Measurements from ENCODE around the gene PTPN21.

DNA sequence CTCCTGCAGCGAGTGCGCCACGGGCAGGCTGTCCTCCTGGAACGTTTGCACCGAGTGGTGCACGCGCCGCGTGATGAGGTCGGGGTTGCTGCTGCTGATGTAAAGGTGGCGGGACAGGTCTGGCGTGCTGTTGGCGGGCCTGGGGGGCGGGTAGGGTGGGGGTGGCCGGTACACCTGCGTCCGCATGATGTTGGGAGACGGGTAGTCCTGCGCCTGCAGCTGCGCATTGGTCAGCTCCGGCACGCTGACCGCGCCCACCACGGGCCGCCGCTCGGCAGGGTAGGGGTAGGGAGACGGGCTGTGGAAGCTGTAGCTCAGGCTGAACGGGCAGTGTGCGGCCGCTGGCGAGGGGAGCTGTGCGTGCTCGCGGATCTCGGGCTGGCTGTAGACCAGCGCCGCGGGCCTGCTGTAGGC, 75.2 kb downstream of the PTPN21 start:
- TF ChIP-seq, protein P1, sequence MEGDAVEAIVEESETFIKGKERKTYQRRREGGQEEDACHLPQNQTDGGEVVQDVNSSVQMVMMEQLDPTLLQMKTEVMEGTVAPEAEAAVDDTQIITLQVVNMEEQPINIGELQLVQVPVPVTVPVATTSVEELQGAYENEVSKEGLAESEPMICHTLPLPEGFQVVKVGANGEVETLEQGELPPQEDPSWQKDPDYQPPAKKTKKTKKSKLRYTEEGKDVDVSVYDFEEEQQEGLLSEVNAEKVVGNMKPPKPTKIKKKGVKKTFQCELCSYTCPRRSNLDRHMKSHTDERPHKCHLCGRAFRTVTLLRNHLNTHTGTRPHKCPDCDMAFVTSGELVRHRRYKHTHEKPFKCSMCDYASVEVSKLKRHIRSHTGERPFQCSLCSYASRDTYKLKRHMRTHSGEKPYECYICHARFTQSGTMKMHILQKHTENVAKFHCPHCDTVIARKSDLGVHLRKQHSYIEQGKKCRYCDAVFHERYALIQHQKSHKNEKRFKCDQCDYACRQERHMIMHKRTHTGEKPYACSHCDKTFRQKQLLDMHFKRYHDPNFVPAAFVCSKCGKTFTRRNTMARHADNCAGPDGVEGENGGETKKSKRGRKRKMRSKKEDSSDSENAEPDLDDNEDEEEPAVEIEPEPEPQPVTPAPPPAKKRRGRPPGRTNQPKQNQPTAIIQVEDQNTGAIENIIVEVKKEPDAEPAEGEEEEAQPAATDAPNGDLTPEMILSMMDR (IDR thresholded peaks at IDR 0.05) = no peak
- no peak for TF ChIP-seq POLR2A (IDR thresholded peaks at IDR 0.05)

All from Peyer's patch (tissue), 4 donors.